Measurements from ENCODE around the gene RAB3D.

RAB3D gene, protein sequence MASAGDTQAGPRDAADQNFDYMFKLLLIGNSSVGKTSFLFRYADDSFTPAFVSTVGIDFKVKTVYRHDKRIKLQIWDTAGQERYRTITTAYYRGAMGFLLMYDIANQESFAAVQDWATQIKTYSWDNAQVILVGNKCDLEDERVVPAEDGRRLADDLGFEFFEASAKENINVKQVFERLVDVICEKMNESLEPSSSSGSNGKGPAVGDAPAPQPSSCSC

DNA sequence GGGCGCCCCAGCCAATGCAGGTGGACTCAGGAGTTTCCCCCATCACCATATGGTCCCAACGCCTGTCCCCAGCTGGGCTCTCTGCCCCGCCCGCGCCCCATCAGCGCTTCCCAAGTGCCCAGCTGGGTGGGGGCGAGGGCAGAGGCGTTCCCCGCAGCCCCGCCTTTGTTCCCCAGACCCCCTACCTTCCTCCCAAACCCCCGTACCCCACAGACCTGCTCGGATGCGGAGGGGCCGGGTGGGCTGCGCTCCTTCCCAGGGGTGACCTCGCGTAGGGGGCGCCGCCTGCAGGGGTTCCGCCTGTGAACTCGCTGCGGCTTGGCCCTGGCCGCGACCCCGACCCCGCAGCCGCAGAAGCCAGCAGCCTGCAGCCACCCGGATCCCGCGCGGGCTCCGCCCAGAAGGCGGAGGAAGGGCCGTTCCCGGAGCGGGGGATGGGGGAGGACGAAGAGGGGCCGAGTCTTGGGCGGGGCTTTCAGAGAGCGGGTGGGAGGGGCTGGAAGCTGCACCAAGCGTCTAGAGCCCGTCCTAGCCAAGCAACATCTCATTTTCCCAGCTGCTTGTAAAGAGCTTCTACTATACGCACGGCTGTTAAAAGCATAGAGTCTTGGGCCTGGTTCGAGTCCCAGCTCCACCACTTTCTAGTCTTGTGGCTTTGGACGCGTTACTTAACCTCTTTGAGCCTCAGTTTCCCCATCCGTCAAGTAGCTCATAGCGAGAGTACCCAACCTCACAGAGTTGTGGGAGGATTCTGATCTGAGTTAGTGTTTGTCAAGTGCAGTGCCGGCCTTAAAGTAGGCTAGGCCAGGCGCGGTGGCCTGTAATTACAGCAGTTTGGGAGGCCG is at the start of gene RAB3D:
RAB3D (minus strand) TSS at position 404 of the 845 bp plus-strand sequence. CDS start 2,258 bp downstream, outside the sequence.
- TF ChIP-seq, protein P1, sequence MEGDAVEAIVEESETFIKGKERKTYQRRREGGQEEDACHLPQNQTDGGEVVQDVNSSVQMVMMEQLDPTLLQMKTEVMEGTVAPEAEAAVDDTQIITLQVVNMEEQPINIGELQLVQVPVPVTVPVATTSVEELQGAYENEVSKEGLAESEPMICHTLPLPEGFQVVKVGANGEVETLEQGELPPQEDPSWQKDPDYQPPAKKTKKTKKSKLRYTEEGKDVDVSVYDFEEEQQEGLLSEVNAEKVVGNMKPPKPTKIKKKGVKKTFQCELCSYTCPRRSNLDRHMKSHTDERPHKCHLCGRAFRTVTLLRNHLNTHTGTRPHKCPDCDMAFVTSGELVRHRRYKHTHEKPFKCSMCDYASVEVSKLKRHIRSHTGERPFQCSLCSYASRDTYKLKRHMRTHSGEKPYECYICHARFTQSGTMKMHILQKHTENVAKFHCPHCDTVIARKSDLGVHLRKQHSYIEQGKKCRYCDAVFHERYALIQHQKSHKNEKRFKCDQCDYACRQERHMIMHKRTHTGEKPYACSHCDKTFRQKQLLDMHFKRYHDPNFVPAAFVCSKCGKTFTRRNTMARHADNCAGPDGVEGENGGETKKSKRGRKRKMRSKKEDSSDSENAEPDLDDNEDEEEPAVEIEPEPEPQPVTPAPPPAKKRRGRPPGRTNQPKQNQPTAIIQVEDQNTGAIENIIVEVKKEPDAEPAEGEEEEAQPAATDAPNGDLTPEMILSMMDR (conservative IDR thresholded peaks at IDR 0.05; ENCODE audit: low read depth, low read length): no peak
- DNase-seq (ENCODE audit: low read depth): peak; percentile 89
- peak within 1 kb of the TSS; percentile 26 for H3K4me3 ChIP-seq (ENCODE audit: low read depth, low read length)

DNA sequence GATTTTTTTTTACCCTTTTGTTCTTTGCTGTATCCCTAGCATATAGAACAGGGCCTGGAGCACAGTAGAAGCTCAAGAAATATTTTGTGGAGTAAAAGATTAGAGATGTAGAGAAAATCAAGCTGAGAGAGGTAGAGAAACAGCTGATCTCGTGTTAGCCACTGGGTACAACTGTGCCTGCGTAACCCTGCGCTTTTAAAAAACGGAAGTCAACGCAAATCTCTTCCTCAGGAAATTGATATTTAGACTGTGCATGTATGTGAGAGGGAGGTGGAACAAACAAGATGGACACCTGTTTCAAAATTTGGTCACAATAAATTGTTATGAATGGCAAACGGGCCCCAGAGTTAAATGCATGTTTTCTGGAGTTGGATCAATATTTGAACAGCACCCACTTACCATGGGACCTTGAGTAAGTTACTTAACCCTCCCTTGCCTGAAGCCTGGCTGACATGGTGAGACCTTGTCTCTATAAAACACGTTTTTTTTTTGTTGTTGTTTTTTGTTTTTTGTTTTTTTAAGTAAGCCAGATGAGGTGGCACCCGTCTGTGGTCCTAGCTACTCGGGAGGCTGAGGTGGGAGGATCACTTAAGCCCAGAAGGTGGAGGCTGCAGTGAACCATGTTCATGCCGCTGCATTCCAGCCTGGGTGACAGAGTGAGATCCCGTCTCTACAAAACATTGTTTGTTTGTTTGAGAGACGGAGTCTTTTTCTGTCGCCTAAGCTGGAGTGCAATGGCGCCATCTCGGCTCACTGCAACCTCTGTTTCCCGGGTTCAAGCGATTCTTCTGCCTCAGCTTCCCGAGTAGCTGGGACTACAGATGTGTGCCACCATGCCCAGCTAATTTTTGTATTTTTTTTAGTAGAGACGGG is 47.9 kb upstream of the RAB3D start:
- TF ChIP-seq, protein P1 (conservative IDR thresholded peaks at IDR 0.05; ENCODE audit: low read depth, low read length): no peak
- no peak overlapping the region for H3K4me3 ChIP-seq (ENCODE audit: low read depth, low read length)
- no peak for DNase-seq (ENCODE audit: low read depth)

DNA sequence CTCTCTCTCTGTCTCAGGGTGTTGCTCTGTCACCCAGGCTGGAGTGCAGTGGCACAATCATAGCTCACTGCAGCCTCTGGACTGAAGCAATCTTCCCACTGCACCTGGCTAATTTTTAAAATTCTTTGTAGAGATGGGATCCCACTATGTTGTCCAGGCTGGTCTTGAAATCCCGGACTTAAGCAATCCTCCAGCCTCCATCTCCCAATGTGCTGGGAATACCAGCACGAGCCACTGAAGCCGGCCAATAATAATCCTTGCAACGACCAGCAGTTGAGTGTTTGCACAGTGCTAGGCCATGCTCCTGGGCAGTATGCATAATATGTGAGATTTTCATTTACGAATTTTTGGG is 45.3 kb upstream of the RAB3D start:
- H3K4me3 ChIP-seq (ENCODE audit: low read depth, low read length): no peak overlapping the region
- DNase-seq (ENCODE audit: low read depth): no peak
- TF ChIP-seq, protein P1 (conservative IDR thresholded peaks at IDR 0.05; ENCODE audit: low read depth, low read length): no peak

DNA sequence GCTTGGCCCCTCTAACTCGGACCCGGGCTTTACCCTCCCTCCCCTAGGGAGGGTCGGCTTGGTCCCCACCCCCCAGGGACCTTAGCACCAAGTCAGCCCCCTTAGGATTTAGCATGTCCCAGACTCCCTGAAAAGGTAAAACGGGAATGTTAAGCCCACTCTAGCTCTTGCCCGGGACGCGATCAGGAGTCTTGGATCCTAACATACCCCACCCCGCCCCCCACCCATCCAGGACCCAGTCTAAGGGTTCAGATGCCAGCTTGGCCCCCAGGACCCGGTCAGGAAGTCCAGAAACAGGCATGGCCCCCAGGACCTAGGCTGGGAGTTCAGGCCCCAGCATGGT is 44.2 kb upstream of the RAB3D start:
- no peak for DNase-seq (ENCODE audit: low read depth)
- TF ChIP-seq, protein P1 (conservative IDR thresholded peaks at IDR 0.05; ENCODE audit: low read depth, low read length): no peak
- H3K4me3 ChIP-seq (ENCODE audit: low read depth, low read length): peak overlapping the region; percentile 37

DNA sequence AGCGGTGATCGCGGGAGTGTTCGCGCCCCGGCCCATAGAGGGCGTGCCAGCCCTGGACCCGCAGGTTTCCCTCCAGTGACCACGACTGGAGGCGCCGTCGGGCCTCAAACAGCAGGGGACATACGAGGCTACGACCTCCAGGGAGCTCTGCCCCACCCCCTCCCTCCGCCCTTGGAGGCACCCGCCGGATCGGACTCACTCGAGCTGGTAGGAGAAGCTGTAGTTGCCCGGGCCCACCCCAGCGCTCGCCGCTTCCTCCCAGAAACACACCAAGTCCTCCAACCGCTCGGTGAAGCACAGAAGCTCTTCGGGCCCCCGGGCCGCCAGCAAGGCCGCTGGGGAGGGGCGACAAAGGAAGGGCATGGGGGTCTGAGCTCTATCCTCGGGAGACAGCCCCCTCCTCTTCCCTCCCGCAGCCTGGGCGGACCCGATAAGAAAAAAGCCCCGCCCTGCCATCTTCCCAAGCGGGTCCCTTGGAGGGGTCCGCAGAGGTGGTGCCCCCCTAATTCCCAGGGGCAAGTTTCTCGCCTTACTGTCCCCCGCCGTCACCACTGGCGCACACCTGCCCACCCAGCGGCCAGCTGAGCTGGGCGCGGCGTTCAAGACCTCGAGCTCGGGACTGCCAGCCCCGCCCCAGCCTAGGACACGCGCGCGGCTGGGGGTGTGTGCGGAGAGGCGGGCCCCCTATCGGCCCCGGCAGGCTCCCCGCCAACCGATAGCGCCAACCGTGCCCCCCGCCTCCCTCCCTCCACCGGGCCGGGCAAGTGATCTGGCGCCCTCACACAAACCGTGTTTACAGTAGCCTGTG is 43.6 kb upstream of the RAB3D start:
- H3K4me3 ChIP-seq (ENCODE audit: low read depth, low read length): peak overlapping the region; percentile 37
- TF ChIP-seq, protein P1 (conservative IDR thresholded peaks at IDR 0.05; ENCODE audit: low read depth, low read length): peak; percentile 81
- DNase-seq (ENCODE audit: low read depth): peak; percentile 16

Measured in choroid plexus epithelial cell (primary cell).